ENCODE measurements around the gene KIF11. TPM values are rescaled to one million over a fixed set of nuclear protein-coding genes. Genes with fewer than 3 reads are reported as not detected.

The KIF11 gene
- total RNA-seq, 4 donors from 2014 or later: under 0.01 to 1.0 (median 0.56) TPM

GRCh38 chr10:92690211-92690914 lies 97.4 kb downstream of the KIF11 start:
- Histone ChIP-seq H3K36me3 (no peaks in the 10 kb centered on the region), H3K27me3 (peaks cover 0 to 73% of the 10 kb centered on the region in 2 donors), H3K4me1 (peaks cover 0 to 25% (median 7%) of the 10 kb centered on the region in 4 donors), H3K4me3 (peak overlapping the region; percentile 49 to 65 (median 56)), H3K27ac (peak overlapping the region; percentile 51 to 88 (median 85)), H3K9me3 (peaks cover 0 to 14% (median 0%) of the 10 kb centered on the region in 4 donors)
- peak in 1 of 2 donors; percentile 86 for TF ChIP-seq EP300 (IDR thresholded peaks at IDR 0.05)
- TF ChIP-seq POLR2A (IDR thresholded peaks at IDR 0.05): no peak
- TF ChIP-seq CTCF (IDR thresholded peaks at IDR 0.05): no peak
- peak in 1 of 2 donors; percentile 27 for DNase-seq (ENCODE audit: low spot score in 2 of 2)
- 3 to 4% methylated on average over 15 to 45 of the region's 73 CpGs for WGBS, 2 donors

GRCh38 chr10:92690915-92691590 lies 98.1 kb downstream of the KIF11 start:
- H3K36me3 ChIP-seq: no peaks in the 10 kb centered on the region
- TF ChIP-seq CTCF (IDR thresholded peaks at IDR 0.05) (no peak), POLR2A (IDR thresholded peaks at IDR 0.05) (peak in 1 of 2 donors; percentile 4), EP300 (IDR thresholded peaks at IDR 0.05) (peak in 1 of 2 donors; percentile 62)
- H3K27ac ChIP-seq: peak overlapping the region; percentile 51 to 88 (median 82)
- WGBS, 2 donors: 36 to 47% methylated on average over 21 to 30 of the region's 30 CpGs
- DNase-seq (ENCODE audit: low spot score in 2 of 2): no peak
- peaks cover 0 to 30% (median 7%) of the 10 kb centered on the region in 4 donors for H3K4me1 ChIP-seq
- H3K9me3 ChIP-seq: peaks cover 0 to 7% (median 0%) of the 10 kb centered on the region in 4 donors
- peaks cover 0 to 80% of the 10 kb centered on the region in 2 donors for H3K27me3 ChIP-seq
- peak overlapping the region in 3 of 4 donors; percentile 49 to 65 (median 63) for H3K4me3 ChIP-seq

GRCh38 chr10:92691591-92692079 lies 98.7 kb downstream of the KIF11 start:
- DNase-seq (ENCODE audit: low spot score in 2 of 2): peak; percentile 33 to 35
- WGBS, 2 donors: 20 to 31% methylated on average over 30 to 35 of the region's 35 CpGs
- Histone ChIP-seq H3K9me3 (peaks cover 0 to 4% (median 0%) of the 10 kb centered on the region in 4 donors), H3K36me3 (no peaks in the 10 kb centered on the region), H3K27ac (peak overlapping the region in 3 of 4 donors; percentile 78 to 88 (median 85)), H3K4me3 (peak overlapping the region in 3 of 4 donors; percentile 28 to 65 (median 63)), H3K27me3 (peaks cover 0 to 86% of the 10 kb centered on the region in 2 donors), H3K4me1 (peaks cover 0 to 31% (median 7%) of the 10 kb centered on the region in 4 donors)
- TF ChIP-seq EP300 (IDR thresholded peaks at IDR 0.05): peak in 1 of 2 donors; percentile 60
- peak in 1 of 2 donors; percentile 13 for TF ChIP-seq POLR2A (IDR thresholded peaks at IDR 0.05)
- TF ChIP-seq CTCF (IDR thresholded peaks at IDR 0.05): no peak

- TF ChIP-seq POLR2A (IDR thresholded peaks at IDR 0.05) (no peak), CTCF (IDR thresholded peaks at IDR 0.05) (no peak), EP300 (IDR thresholded peaks at IDR 0.05) (no peak)
- peak overlapping the region in 3 of 4 donors; percentile 78 to 88 (median 85) for H3K27ac ChIP-seq
- no peak for DNase-seq (ENCODE audit: low spot score in 2 of 2)
Measured at GRCh38 chr10:92692080-92692671, 99.2 kb downstream of the KIF11 start.

More at GRCh38 chr10:92692080-92692671, 99.2 kb downstream of the KIF11 start:
- H3K27me3 ChIP-seq: peaks cover 0 to 91% of the 10 kb centered on the region in 2 donors
- H3K9me3 ChIP-seq: peaks cover 0 to 4% (median 0%) of the 10 kb centered on the region in 4 donors
- no peaks in the 10 kb centered on the region for H3K36me3 ChIP-seq
- WGBS, 2 donors: 19 to 21% methylated on average over 30 to 33 of the region's 34 CpGs
- peaks cover 0 to 31% (median 7%) of the 10 kb centered on the region in 4 donors for H3K4me1 ChIP-seq
- H3K4me3 ChIP-seq: peak overlapping the region in 3 of 4 donors; percentile 28 to 65 (median 63)

Measured in tibial nerve (tissue), 4 donors.